ENCODE results near the gene CLTCL1.
"Not testable (repeated sequence)": the region's sequence is repeated elsewhere in the genome, so short reads cannot be mapped to it uniquely, and the experiment has no call there.

The CLTCL1 gene

GRCh38 chr22:19289475-19290161, 1.9 kb downstream of the CLTCL1 start:
- POLR2A ChIA-PET (ENCODE audit: low non-redundant PET): no interaction called here
- no peak for TF ChIP-seq CTCF (conservative IDR thresholded peaks at IDR 0.05; ENCODE audit: low read depth)
- peak overlapping the region; percentile 60; the same call in 1 of the 2 replicates for H3K27ac ChIP-seq
- DNase-seq (ENCODE audit: low spot score): no peak
- CTCF ChIA-PET: no interaction called here

- POLR2A ChIA-PET (ENCODE audit: low non-redundant PET): no interaction called here
- H3K27ac ChIP-seq: peak overlapping the region; percentile 89
- CTCF ChIA-PET: no interaction called here
- DNase-seq (ENCODE audit: low spot score): no peak
- no peak for TF ChIP-seq CTCF (conservative IDR thresholded peaks at IDR 0.05; ENCODE audit: low read depth)
Observed at GRCh38 chr22:19287889-19288288, 3.6 kb downstream of the CLTCL1 start.

GRCh38 chr22:19287076-19287707, 4.3 kb downstream of the CLTCL1 start:
- H3K27ac ChIP-seq: peak overlapping the region; percentile 89

GRCh38 chr22:19285831-19286230, 5.7 kb downstream of the CLTCL1 start:
- no peak for DNase-seq (ENCODE audit: low spot score)
- TF ChIP-seq CTCF (conservative IDR thresholded peaks at IDR 0.05; ENCODE audit: low read depth): no peak
- CTCF ChIA-PET: no interaction called here
- POLR2A ChIA-PET (ENCODE audit: low non-redundant PET): no interaction called here
- H3K27ac ChIP-seq: no peak overlapping the region

More at GRCh38 chr22:19287076-19287707, 4.3 kb downstream of the CLTCL1 start:
- TF ChIP-seq CTCF (conservative IDR thresholded peaks at IDR 0.05; ENCODE audit: low read depth): no peak
- peak; percentile 79 for DNase-seq (ENCODE audit: low spot score)
- POLR2A ChIA-PET (ENCODE audit: low non-redundant PET): no interaction called here
- CTCF ChIA-PET: interaction anchor here (0.6 to 0.9 kb wide), 2 partner anchors 8 to 14 kb away, joined by 3 read pairs; no protein-coding TSS in a partner anchor

- DNase-seq (ENCODE audit: low spot score); CTCF ChIA-PET; H3K27ac ChIP-seq; POLR2A ChIA-PET (ENCODE audit: low non-redundant PET): not testable (repeated sequence)
Observed at GRCh38 chr22:19279143-19279542, 12.4 kb downstream of the CLTCL1 start.

GRCh38 chr22:19277785-19278184, 13.7 kb downstream of the CLTCL1 start:
- ChIA-PET CTCF (no interaction called here), POLR2A (ENCODE audit: low non-redundant PET) (no interaction called here)

More at GRCh38 chr22:19277785-19278184, 13.7 kb downstream of the CLTCL1 start:
- H3K27ac ChIP-seq: no peak overlapping the region
- no peak for TF ChIP-seq CTCF (conservative IDR thresholded peaks at IDR 0.05; ENCODE audit: low read depth)
- DNase-seq (ENCODE audit: low spot score): no peak
